K562 (cell line): ENCODE data around the gene SMARCA4. TPM values are rescaled to one million over a fixed set of nuclear protein-coding genes. Genes with fewer than 3 reads are reported as not detected.

Experiments
- ATAC-seq: fragments of 200-7000 bp; cut with Tn5 transposase; 3 replicates; pipeline ENCODE4 v1.9.1; 2020; ENCODE audit warnings: moderate library complexity
- BruUV-seq: library from RNA; stranded (reverse); fragments of 400-500 nt; replicated peaks from 2 replicates; lab custom pipeline; 2021; lab: Mats Ljungman, UMichigan
- CTCF ChIA-PET: fragments of 300-600 bp; formaldehyde crosslinking; extraction: SDS; loops from one replicate; lab custom pipeline; 2021; ENCODE audit warnings: low intra/inter-chr PET ratio; lab: Yijun Ruan, JAX
- POLR2A ChIA-PET: fragments of 300-600, 350-650 bp; sonication (Branson Sonifier 250); formaldehyde crosslinking; extraction: SDS; loops from one replicate; lab custom pipeline; 2021; ENCODE audit warnings: antibody characterized with exemption, inconsistent platforms; lab: Yijun Ruan, JAX
- DNase-seq, 4 experiments: peaks; one replicate each; pipeline versions ENCODE4 v3.0.0 to v3.0.0-alpha.2; 2011 to 2018; ENCODE audit warnings: low spot score in 3 of 4, mixed read lengths in 3 of 4; ENCODE audit errors: extremely low read depth in 1 of 4
- FAIRE-seq: peaks from 2 replicates; lab custom pipeline; 2011; peaks lifted over from hg19 to GRCh38; lab: Jason Lieb, UNC
- H2AFZ ChIP-seq: 2 replicates; pipeline ENCODE4 v1.6.0; 2011; ENCODE audit warnings: low read depth, low read length, control low read depth, inconsistent platforms
- H3K27ac ChIP-seq: fragments of 200-600 bp; 3 replicates; pipeline ENCODE4 v1.8.0; 2011; ENCODE audit warnings: low read depth, mild to moderate bottlenecking, control low read depth, inconsistent platforms, low read length, moderate library complexity, mixed read lengths; ENCODE audit errors: extremely low read depth
- H3K27me3 ChIP-seq, 2 experiments: fragments of 300-600 bp in 1 of 2; 2 replicates in 1 of 2; 3 replicates in 1 of 2; pipeline versions ENCODE4 v1.6.0 to v1.8.0; 2011; ENCODE audit warnings: inconsistent platforms in 2 of 2, low read length in 2 of 2, mild to moderate bottlenecking in 1 of 2, mixed read lengths in 1 of 2, moderate library complexity in 1 of 2; ENCODE audit not compliant: control insufficient read depth in 2 of 2, insufficient read depth in 2 of 2
- H3K36me3 ChIP-seq: fragments of 300-600 bp; 3 replicates; pipeline ENCODE4 v1.8.0; 2011; ENCODE audit warnings: mild to moderate bottlenecking, low read length, inconsistent platforms; ENCODE audit not compliant: control insufficient read depth, insufficient read depth
- H3K4me1 ChIP-seq, 2 experiments: fragments of 200-600 bp in 1 of 2; replicated peaks in 1 of 2; 2 replicates in 1 of 2; 3 replicates in 1 of 2; pipeline versions ENCODE4 v1.5.1 to v1.8.0; 2011; ENCODE audit warnings: inconsistent platforms in 2 of 2, low read length in 2 of 2, mild to moderate bottlenecking in 1 of 2, mixed read lengths in 1 of 2, moderate library complexity in 1 of 2; ENCODE audit not compliant: control insufficient read depth in 2 of 2, insufficient read depth in 2 of 2
- H3K4me2 ChIP-seq: 2 replicates; pipeline ENCODE4 v1.6.1; 2011; ENCODE audit warnings: low read length, control low read depth, inconsistent platforms, mixed read lengths; ENCODE audit not compliant: insufficient read depth
- H3K4me3 ChIP-seq: fragments of 200-600 bp; sonication (generic), shearing (Covaris generic); 2 replicates; pipeline ENCODE4 v1.5.1; 2016; ENCODE audit warnings: control low read depth, inconsistent platforms
- H3K79me2 ChIP-seq: fragments of 200-600 bp; 3 replicates; pipeline ENCODE4 v1.8.0; 2011; ENCODE audit warnings: low read length, inconsistent platforms; ENCODE audit not compliant: control insufficient read depth, insufficient read depth
- H3K9ac ChIP-seq, 2 experiments: 2 replicates each; pipeline versions ENCODE4 v1.6.0 to v1.6.1; 2011; ENCODE audit warnings: low read depth in 2 of 2, low read length in 2 of 2, control low read depth in 1 of 2, inconsistent platforms in 1 of 2, mild to moderate bottlenecking in 1 of 2, mixed read lengths in 1 of 2; ENCODE audit not compliant: insufficient read depth in 1 of 2
- H3K9me1 ChIP-seq: one replicate; pipeline ENCODE4 v1.6.0; 2011; ENCODE audit warnings: inconsistent platforms, mild to moderate bottlenecking, low read length, moderate library complexity; ENCODE audit not compliant: control insufficient read depth, insufficient read depth
- H3K9me3 ChIP-seq: replicated peaks from 2 replicates; pipeline ENCODE4 v1.5.1; 2011; ENCODE audit warnings: low read depth, low read length, inconsistent platforms; ENCODE audit not compliant: control insufficient read depth, insufficient read depth
- H4K20me1 ChIP-seq: replicated peaks from 2 replicates; pipeline ENCODE4 v1.6.1; 2011; ENCODE audit warnings: low read length, inconsistent platforms, mixed read lengths; ENCODE audit not compliant: control insufficient read depth, insufficient read depth
- CEBPB ChIP-seq: fragments of 450-650 bp; IDR thresholded peaks from 2 replicates; pipeline ENCODE4 v1.6.1; 2016; ENCODE audit warnings: missing genetic modification characterization, missing compliant biosample characterization
- HMGN3 ChIP-seq: IDR thresholded peaks from 2 replicates; pipeline ENCODE4 v1.6.1; 2011; ENCODE audit warnings: borderline replicate concordance, low read depth, mild to moderate bottlenecking, mixed read lengths, low read length; ENCODE audit not compliant: insufficient read length; ENCODE audit errors: extremely low read depth
- KDM2B ChIP-seq: fragments of 250-450 bp; sonication (Bioruptor Pico); IDR thresholded peaks from 2 replicates; pipeline ENCODE4 v1.8.0; 2021; ENCODE audit warnings: mild to moderate bottlenecking, moderate library complexity
- MTF1 ChIP-seq: fragments of 250-450 bp; sonication (Bioruptor Pico); IDR thresholded peaks from 2 replicates; pipeline ENCODE4 v1.9.0; 2021; ENCODE audit warnings: moderate library complexity, mild to moderate bottlenecking, inconsistent platforms, borderline replicate concordance
- MXI1 ChIP-seq: IDR thresholded peaks from 2 replicates; pipeline ENCODE4 v1.6.1; 2011; ENCODE audit warnings: low read depth, mild to moderate bottlenecking, improper control_type of control experiment, low read length
- PATZ1 ChIP-seq: fragments of 250-450 bp; sonication (Bioruptor Pico); IDR thresholded peaks from 2 replicates; pipeline ENCODE4 v1.5.0; 2020; ENCODE audit warnings: mild to moderate bottlenecking, borderline replicate concordance
- PKNOX1 ChIP-seq: fragments of 450-650 bp; IDR thresholded peaks from 2 replicates; pipeline ENCODE4 v1.6.1; 2016
- PML ChIP-seq: IDR thresholded peaks from 2 replicates; pipeline ENCODE4 v1.6.1; 2012; ENCODE audit warnings: low read length, inconsistent platforms
- RB1 ChIP-seq: fragments of 450-650 bp; IDR thresholded peaks from 2 replicates; pipeline ENCODE4 v1.6.1; 2017; ENCODE audit warnings: low read depth, mild to moderate bottlenecking
- STAG1 ChIP-seq: sonication (generic); formaldehyde crosslinking; IDR thresholded peaks from 2 replicates; pipeline ENCODE4 v1.5.0; 2020; ENCODE audit warnings: missing genetic modification reagents, borderline replicate concordance
- TRIM28 ChIP-seq: fragments of 450-650 bp; IDR thresholded peaks from 2 replicates; pipeline ENCODE4 v1.6.1; 2017
- ZNF140 ChIP-seq: fragments of 250-450 bp; sonication (Bioruptor Pico); IDR thresholded peaks from 2 replicates; pipeline ENCODE4 v1.8.0; 2021; ENCODE audit warnings: moderate library complexity, mild to moderate bottlenecking, inconsistent platforms
- ZNF146 ChIP-seq: IDR thresholded peaks from one replicate; pipeline ENCODE4 v1.6.1; 2018; ENCODE audit warnings: missing compliant biosample characterization; ENCODE audit not compliant: unreplicated experiment
- ZNF212 ChIP-seq: fragments of 450-650 bp; formaldehyde crosslinking; IDR thresholded peaks from 2 replicates; pipeline ENCODE4 v1.4.0; 2020; ENCODE audit warnings: mild to moderate bottlenecking
- WGBS: fragments of 100-300 bp; shearing (Covaris generic); methylation state at CpG from one replicate; pipeline ENCODE4 v1.1.6; 2016; ENCODE audit warnings: low coverage, mixed read lengths; ENCODE audit not compliant: insufficient coverage; ENCODE audit errors: missing lambda C conversion rate; 5-methylcytosine and 5-hydroxymethylcytosine counted together
- in situ Hi-C: fragments of 300-500 bp; cut with MboI; formaldehyde crosslinking; loops from 4 replicates; pipeline ENCODE4 v1.15.0; 2018; ENCODE audit warnings: inconsistent platforms, mixed read lengths
- intact Hi-C: fragments of 100-400 bp; cut with micrococcal nuclease; formaldehyde crosslinking; loops from 2 replicates; pipeline ENCODE4 v1.14.2; 2022
- polyA plus RNA-seq, 8 experiments: library from polyadenylated mRNA; depleted of rRNA in 4 of 8; stranded (reverse) in 5 of 8; unstranded in 3 of 8; fragments of >200 nt; fragmentation: Nextera tagmentation in 2 of 8; fragmentation: Illumina TruSeq in 1 of 8; extraction: Ambion mirVana in 2 of 8; extraction: Trizol in 1 of 8; gene quantifications; 2 replicates each; pipeline versions ENCODE4 v1.2.1 to v1.2.3, GENCODE V29; 2011 to 2014; ENCODE audit warnings: inconsistent platforms in 1 of 8, missing spikeins in 1 of 8
- total RNA-seq, 7 experiments: library from RNA; depleted of rRNA in 6 of 7; stranded (reverse); fragments of >200 nt in 6 of 7; fragmentation: Illumina TruSeq in 2 of 7; extraction: Trizol in 2 of 7; gene quantifications; 2 replicates each; pipeline versions ENCODE4 v1.2.1 to v1.2.3, GENCODE V29; 2011 to 2021; ENCODE audit warnings: low replicate concordance in 1 of 7
- TF ChIP-seq, protein P1 (sequence below): sonication (generic); formaldehyde crosslinking; IDR thresholded peaks from 2 replicates; pipeline ENCODE4 v1.8.0; 2022; ENCODE audit warnings: missing genetic modification reagents, mild to moderate bottlenecking, borderline replicate concordance

The SMARCA4 gene
- total and polyA plus RNA-seq, 9 of the 15 experiments (the other 6 are each of a cell fraction or from before 2014, with no cell fraction given), result 19.3 to 207 (median 52.1) TPM

- Histone ChIP-seq H2AFZ (no peak overlapping the region), H3K4me1 (peaks cover 26 to 38% of the 10 kb centered on the region in 2 experiments), H3K9me1 (peaks cover 8% of the 10 kb centered on the region), H3K79me2 (peaks cover 92% of the 10 kb centered on the region), H3K9ac (no peak overlapping the region), H3K27me3 (no peaks in the 10 kb centered on the region), H3K4me2 (0 out of 2 replicates have a peak overlapping the region, but pooled peaks have one; percentile 11), H3K4me3 (no peak overlapping the region), H3K9me3 (no peaks in the 10 kb centered on the region), H4K20me1 (peaks cover 27% of the 10 kb centered on the region), H3K27ac (no peak overlapping the region), H3K36me3 (peaks cover 28% of the 10 kb centered on the region; the same call in 2 of the 3 replicates)
- FAIRE-seq, result no peak
- DNase-seq, result no peak
- in situ Hi-C loops (no loop called here), intact Hi-C loops (no loop called here)
- WGBS, result 49% methylated on average over 6 of the region's 6 CpGs
- ATAC-seq, result no peak
- TSS peak; percentile 6 for BruUV-seq
- ChIA-PET CTCF (no interaction called here), POLR2A (interaction anchor here (0.8 kb wide), 1 partner anchor 9 kb away, joined by 4 read pairs; no protein-coding TSS in a partner anchor)
- TF ChIP-seq TRIM28, result no peak
- no peak for TF ChIP-seq MXI1
- no peak for TF ChIP-seq HMGN3
- no peak for TF ChIP-seq PKNOX1
- no peak for TF ChIP-seq ZNF146 (CRISPR knock-in tag)
- no peak for TF ChIP-seq ZNF212
- TF ChIP-seq, protein P1, sequence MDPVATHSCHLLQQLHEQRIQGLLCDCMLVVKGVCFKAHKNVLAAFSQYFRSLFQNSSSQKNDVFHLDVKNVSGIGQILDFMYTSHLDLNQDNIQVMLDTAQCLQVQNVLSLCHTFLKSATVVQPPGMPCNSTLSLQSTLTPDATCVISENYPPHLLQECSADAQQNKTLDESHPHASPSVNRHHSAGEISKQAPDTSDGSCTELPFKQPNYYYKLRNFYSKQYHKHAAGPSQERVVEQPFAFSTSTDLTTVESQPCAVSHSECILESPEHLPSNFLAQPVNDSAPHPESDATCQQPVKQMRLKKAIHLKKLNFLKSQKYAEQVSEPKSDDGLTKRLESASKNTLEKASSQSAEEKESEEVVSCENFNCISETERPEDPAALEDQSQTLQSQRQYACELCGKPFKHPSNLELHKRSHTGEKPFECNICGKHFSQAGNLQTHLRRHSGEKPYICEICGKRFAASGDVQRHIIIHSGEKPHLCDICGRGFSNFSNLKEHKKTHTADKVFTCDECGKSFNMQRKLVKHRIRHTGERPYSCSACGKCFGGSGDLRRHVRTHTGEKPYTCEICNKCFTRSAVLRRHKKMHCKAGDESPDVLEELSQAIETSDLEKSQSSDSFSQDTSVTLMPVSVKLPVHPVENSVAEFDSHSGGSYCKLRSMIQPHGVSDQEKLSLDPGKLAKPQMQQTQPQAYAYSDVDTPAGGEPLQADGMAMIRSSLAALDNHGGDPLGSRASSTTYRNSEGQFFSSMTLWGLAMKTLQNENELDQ (CRISPR knock-in tag), result no peak
- no peak for TF ChIP-seq STAG1 (CRISPR knock-in tag)
- no peak for TF ChIP-seq PATZ1 (CRISPR knock-in tag)
- TF ChIP-seq KDM2B, result no peak
- TF ChIP-seq MTF1, result no peak
- no peak for TF ChIP-seq RB1
- no peak for TF ChIP-seq ZNF140
- no peak for TF ChIP-seq CEBPB (tag)
- no peak for TF ChIP-seq PML
Measured at GRCh38 chr19:10965398-10965797, 4.6 kb downstream of the SMARCA4 start.
